Type B pancreatic cell (in vitro differentiated cells): ENCODE results near the gene MKNK2. TPM values are rescaled to one million over a fixed set of nuclear protein-coding genes. Genes with fewer than 3 reads are reported as not detected.
A peak's percentile ranks its signal among the peaks of the same experiment; 100 is the strongest.

Experiments used
- DNase-seq: peaks from one replicate; pipeline ENCODE4 v3.0.0; 2021; ENCODE audit warnings: mixed read lengths; ENCODE audit not compliant: unreplicated experiment; ENCODE audit errors: extremely low spot score
- H3K27ac Mint-ChIP-seq: 2 replicates; pipeline ENCODE4 v1.8.0; 2021; ENCODE audit warnings: mild to moderate bottlenecking, mixed read lengths
- H3K27me3 Mint-ChIP-seq: 2 replicates; pipeline ENCODE4 v1.8.0; 2021; ENCODE audit warnings: mixed read lengths
- H3K36me3 Mint-ChIP-seq: 2 replicates; pipeline ENCODE4 v1.8.0; 2021; ENCODE audit warnings: mixed read lengths
- H3K4me1 Mint-ChIP-seq: one replicate; pipeline ENCODE4 v1.8.0; 2021; ENCODE audit warnings: mixed read lengths; ENCODE audit not compliant: unreplicated experiment
- H3K4me3 Mint-ChIP-seq: 2 replicates; pipeline ENCODE4 v1.8.0; 2021; ENCODE audit warnings: mild to moderate bottlenecking, mixed read lengths
- H3K9me3 Mint-ChIP-seq: 2 replicates; pipeline ENCODE4 v1.8.0; 2021; ENCODE audit warnings: mixed read lengths
- CTCF ChIP-seq: fragments of 200-600 bp; sonication (generic); conservative IDR thresholded peaks from 2 replicates; pipeline ENCODE4 v1.5.0; 2021; ENCODE audit warnings: antibody characterized with exemption, mild to moderate bottlenecking
- total RNA-seq: library from RNA; stranded (reverse); gene quantifications from 2 replicates; pipeline ENCODE4 v1.2.1, GENCODE V29; 2021; ENCODE audit warnings: low replicate concordance

Gene MKNK2
- total RNA-seq, 1 donor from 2014 or later: 118 TPM

GRCh38 chr19:2014131-2014571 is 36.9 kb downstream of the MKNK2 start:
- Mint-ChIP-seq H3K4me1 (no peaks in the 10 kb centered on the region), H3K36me3 (peaks cover 14% of the 10 kb centered on the region), H3K27ac (no peak overlapping the region), H3K4me3 (no peak overlapping the region), H3K9me3 (no peaks in the 10 kb centered on the region), H3K27me3 (no peaks in the 10 kb centered on the region)
- TF ChIP-seq CTCF: no peak
- no peak for DNase-seq

GRCh38 chr19:2013683-2013961 is 37.4 kb downstream of the MKNK2 start:
- Mint-ChIP-seq H3K4me1 (no peaks in the 10 kb centered on the region), H3K27ac (no peak overlapping the region), H3K27me3 (no peaks in the 10 kb centered on the region), H3K9me3 (no peaks in the 10 kb centered on the region), H3K4me3 (peak overlapping the region; percentile 55), H3K36me3 (peaks cover 14% of the 10 kb centered on the region)
- TF ChIP-seq CTCF: no peak
- DNase-seq: no peak

- H3K27me3 Mint-ChIP-seq: no peaks in the 10 kb centered on the region
- H3K9me3 Mint-ChIP-seq: no peaks in the 10 kb centered on the region
- no peak for TF ChIP-seq CTCF
- H3K4me1 Mint-ChIP-seq: no peaks in the 10 kb centered on the region
- H3K4me3 Mint-ChIP-seq: peak overlapping the region; percentile 71
- DNase-seq: no peak
- peaks cover 14% of the 10 kb centered on the region for H3K36me3 Mint-ChIP-seq
- no peak overlapping the region for H3K27ac Mint-ChIP-seq
These were observed 37.9 kb downstream of the MKNK2 start for GRCh38 chr19:2012941-2013682.

- DNase-seq: no peak
- H3K4me3 Mint-ChIP-seq: peak overlapping the region; percentile 69
- H3K4me1 Mint-ChIP-seq: no peaks in the 10 kb centered on the region
- TF ChIP-seq CTCF: no peak
- H3K27me3 Mint-ChIP-seq: no peaks in the 10 kb centered on the region
- H3K9me3 Mint-ChIP-seq: no peaks in the 10 kb centered on the region
- peak overlapping the region; percentile 39 for H3K27ac Mint-ChIP-seq
- H3K36me3 Mint-ChIP-seq: peaks cover 14% of the 10 kb centered on the region
These were observed 39.9 kb downstream of the MKNK2 start for GRCh38 chr19:2011169-2011568.

- Mint-ChIP-seq H3K4me1 (no peaks in the 10 kb centered on the region), H3K27me3 (no peaks in the 10 kb centered on the region), H3K36me3 (peaks cover 14% of the 10 kb centered on the region), H3K4me3 (no peak overlapping the region), H3K27ac (no peak overlapping the region), H3K9me3 (no peaks in the 10 kb centered on the region)
- no peak for DNase-seq
- no peak for TF ChIP-seq CTCF
These were observed 40.8 kb downstream of the MKNK2 start for GRCh38 chr19:2010135-2010668.
